GM19025 (cell line): ENCODE measurements around the gene KCTD11.

Experiments used
- ATAC-seq: cut with Tn5 transposase; IDR thresholded peaks from one replicate; pipeline ENCODE4 v1.9.1; 2021; ENCODE audit warnings: mild to moderate bottlenecking, low read depth, moderate library complexity; ENCODE audit not compliant: unreplicated experiment

KCTD11 gene

DNA sequence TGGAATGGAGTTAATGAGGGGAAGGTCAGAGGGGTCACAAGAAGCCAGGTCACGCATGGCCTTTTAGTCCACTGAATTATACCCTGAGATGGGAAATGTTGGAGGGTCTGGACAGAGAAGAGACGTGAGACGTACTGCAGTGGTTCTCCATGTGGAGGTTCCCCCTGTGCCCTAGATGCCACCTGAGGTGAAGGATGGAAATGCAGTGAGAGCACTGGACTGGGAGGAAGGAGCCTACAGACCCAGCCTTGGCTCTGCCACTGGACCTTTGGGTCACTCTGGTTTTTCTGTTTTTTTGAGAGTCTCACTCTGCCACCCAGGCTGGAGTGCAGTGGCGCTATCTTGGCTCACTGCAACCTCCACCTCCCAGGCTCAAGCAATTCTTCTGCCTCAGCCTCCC lies 44.2 kb downstream of the KCTD11 start:
- ATAC-seq: no peak

DNA sequence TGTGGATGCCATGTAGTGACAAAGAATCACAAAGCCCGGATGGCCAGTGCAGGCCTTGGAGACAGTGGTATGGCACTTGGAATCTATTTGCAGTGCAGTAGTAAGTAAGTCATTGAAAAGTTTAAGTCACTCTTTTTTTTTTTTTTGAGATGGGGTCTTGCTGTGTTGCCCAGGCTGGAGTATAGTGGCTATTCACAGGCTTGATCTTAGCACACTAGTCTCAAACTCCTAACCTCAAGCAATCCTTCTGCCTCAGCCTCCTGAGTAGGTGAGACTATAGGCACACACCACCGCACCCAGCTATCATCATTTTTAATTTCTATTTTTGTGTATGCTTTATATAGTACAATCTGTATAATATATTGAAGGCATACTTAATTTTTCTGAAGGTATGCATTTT lies 46.6 kb downstream of the KCTD11 start:
- ATAC-seq: no peak

DNA sequence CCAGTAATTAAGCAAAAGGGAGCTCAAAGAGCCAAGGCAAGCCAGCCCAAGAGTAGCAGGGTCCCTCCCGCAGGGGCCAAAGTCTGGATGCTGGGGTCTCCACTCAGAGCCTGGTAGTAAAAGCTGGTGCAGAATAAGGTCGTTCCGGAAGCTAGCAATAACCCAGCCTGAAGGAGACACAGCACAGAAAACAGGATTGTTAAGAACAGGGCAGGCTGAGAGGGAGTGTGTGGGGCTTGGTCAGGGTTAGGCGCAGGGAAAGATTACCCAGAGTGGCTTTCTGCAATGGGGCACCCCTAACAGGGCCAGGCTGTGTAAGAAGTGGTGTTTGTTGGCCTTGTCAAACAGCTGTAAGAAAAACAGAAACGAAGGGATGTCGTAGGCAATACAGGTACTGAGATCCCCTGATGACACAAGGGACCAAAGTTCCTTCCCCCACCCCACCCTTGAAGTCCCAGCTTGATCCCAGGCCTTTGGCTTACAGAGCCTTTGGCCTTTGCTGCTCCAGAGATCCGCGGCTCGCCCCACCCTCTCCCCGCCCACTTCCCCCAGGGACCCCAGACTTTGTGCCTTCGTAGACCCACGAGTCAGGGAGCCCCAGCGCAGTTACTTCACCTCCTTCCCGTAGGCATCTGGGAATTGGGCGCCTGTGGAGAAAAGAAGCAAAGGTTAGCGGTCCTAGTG lies 51.2 kb downstream of the KCTD11 start:
- ATAC-seq: no peak

DNA sequence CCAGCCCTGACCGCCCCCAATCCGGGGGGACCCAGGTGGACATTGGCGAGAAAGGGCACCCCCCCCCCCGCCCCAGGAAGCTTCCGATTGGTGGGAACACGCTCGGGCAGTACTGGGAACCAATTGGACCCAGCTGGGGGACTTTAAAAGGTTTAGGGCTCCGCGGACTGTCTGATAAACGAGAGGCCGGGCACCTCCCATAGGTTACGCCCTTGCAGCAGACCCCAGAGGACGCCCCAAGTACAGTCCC lies 51.7 kb downstream of the KCTD11 start:
- no peak for ATAC-seq

GRCh38 chr17:7403977-7404736 lies 52.2 kb downstream of the KCTD11 start, which contains the start of gene TMEM256:
Gene TMEM256, minus strand, starts transcription at chr17:7404097. Its CDS starts 13 bp downstream, at chr17:7404084.
- ATAC-seq: peak; percentile 93
